CD4-positive, alpha-beta T cell treated with Interleukin-4 for 4 hours (primary cell): ENCODE measurements around the gene DNAI7.
A peak's percentile ranks its signal among the peaks of the same experiment; 100 is the strongest.

ENCODE experiments used
- DNase-seq: peaks from one replicate; pipeline ENCODE4 v3.0.0-alpha.2; 2020

DNAI7 gene

DNA sequence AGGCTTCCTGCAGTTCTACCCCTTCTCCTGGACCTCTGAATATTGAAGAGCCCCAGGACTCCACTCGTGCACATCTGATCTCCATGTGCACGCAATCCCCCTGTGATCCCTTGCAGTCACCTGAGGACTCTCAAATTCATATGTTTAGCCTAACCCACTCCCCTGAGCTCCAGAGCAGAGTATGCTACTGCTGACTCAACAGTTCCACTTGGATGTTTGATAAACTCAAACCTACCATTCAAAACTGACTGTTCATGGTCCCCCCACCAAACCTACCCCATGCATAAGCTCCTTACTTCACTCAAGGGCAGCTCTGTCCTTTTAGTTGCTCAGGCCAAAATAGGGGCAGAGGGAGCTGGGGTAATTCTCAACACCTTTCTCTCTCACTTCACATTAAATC, 96.0 kb downstream of the DNAI7 start:
- DNase-seq = no peak

DNA sequence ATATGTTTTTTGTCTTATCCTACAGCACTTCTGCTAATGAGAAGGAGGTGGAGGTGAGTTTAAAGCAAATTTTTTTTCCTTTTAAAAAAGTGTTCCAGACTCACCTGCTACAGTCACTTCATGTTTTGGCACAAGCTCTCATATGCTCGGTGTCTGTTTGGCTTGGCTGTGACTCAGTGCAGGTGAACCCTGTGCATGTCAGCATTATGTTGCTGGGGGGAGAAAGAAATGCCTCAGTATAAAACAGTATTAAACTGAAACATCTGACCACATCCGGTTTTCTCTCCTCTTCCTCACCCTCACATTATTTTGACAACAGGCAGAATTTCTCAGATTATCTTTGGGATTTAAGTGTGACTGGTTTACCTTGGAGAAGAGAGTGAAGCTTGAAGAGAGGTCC, 105.2 kb downstream of the DNAI7 start:
- DNase-seq = peak; percentile 16

GRCh38 chr12:25087596-25087995, 107.4 kb downstream of the DNAI7 start:
- DNase-seq = no peak

- no peak for DNase-seq
Measured at GRCh38 chr12:25084816-25085215, 110.1 kb downstream of the DNAI7 start.

DNA sequence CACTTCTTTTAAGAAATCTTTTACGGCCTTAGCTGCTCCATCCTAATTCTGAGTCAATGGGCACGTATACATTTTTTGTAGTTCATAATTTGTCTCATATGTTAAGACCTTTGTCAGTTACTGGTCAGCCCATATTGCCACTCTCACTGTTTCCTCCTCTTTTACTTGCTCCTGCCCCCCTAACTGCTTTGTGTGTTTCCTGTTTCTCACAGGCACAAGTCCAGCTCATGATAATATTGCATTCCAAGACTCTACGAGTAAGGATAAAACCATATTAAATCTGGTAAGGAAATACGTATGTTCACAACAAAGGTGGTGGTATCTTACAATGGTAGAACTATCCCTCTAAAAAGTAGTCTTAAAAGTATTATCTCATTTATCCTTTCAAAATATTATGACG, 111.7 kb downstream of the DNAI7 start:
- DNase-seq = no peak

- no peak for DNase-seq
Measured at GRCh38 chr12:25082628-25083027, 112.3 kb downstream of the DNAI7 start.

GRCh38 chr12:25079393-25079792, 115.6 kb downstream of the DNAI7 start:
- no peak for DNase-seq

DNA sequence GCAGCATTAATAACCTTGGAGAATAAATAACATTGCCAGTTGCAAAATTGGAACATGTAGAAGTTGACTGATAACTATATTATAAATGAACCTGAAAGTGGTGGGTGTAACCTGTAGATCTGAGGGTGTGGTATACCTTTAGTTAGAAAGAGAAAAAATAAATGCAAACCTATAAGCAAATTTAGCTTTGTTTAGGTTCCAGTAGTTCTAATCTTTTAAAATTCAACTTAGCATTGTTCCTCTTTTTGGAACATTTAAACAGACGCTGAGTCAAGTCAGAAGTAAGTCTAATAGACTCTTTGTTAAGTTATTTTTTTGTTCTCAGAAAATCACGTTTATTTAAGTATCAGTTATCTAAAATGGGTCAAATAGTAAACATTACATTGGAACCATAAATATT, 120.0 kb downstream of the DNAI7 start:
- DNase-seq = no peak

GRCh38 chr12:25074113-25074512, 120.8 kb downstream of the DNAI7 start:
- DNase-seq = no peak

GRCh38 chr12:25072906-25073650, 121.9 kb downstream of the DNAI7 start:
- DNase-seq = no peak

DNA sequence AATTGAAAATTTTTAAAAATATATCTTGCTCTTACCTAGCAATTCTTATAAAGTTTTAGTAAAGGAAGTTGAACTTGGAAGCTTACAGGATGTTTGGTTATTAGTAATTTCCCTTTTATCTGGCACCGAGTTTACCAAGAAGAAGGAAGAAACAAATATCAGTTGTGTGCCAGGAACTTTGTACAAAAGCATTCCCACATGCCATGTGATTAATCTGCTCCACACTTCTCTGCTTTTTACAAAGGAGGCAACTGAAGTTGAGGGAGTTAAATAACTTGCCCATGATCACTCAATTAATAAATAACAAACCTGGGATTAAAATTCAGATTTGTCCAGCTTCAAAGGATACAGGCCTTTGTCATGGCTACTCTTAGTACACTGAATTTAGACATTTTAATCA, 123.6 kb downstream of the DNAI7 start:
- no peak for DNase-seq

- no peak for DNase-seq
Measured at GRCh38 chr12:25069224-25069623, 125.7 kb downstream of the DNAI7 start.

DNA sequence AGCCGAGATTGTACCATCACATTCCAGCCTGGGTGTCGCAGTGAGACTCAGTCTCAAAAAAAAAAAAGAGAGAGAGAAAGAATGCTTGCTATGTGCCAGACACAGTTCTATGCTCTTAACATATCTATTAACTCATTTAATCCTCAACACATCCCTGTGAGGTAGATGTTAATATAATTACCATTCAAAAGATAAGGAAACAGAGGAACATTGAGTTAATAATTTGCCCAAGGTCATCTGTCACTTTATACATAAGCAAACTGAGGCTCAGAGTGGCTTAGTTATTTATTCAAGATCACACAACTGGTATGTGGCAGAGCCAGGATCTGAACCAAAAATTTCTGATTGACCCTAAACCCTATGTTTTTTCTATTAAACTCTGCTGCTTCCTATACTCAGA, 129.9 kb downstream of the DNAI7 start:
- no peak for DNase-seq

GRCh38 chr12:25063873-25064628, 130.9 kb downstream of the DNAI7 start:
- no peak for DNase-seq

DNA sequence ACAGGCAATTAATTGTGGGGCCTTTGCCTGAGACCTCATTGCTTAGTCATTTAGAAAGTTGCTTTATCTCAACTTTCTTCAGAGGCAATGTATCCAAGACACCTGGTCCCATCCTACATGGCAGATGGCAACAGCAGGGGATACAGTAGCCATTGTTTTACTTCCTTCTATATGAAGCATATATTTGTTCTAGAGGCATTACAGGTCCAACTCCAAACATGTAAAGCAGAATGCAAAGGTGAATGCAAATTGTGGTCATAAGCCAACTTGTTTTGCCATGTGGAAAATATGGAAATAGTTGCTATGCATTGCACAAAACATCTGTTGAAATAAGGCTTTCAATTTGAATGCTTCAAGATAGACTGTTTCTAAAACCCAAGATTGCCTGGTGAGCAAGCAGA, 136.3 kb downstream of the DNAI7 start:
- no peak for DNase-seq
